Stimulated activated CD4-positive, alpha-beta T cell treated with anti-CD3 and anti-CD28 coated beads, Interleukin-2, amount 100 ng/mL, for 24 hours (primary cell): ENCODE results near the gene HSPA5.
"Not testable (repeated sequence)": the region's sequence is repeated elsewhere in the genome, so short reads cannot be mapped to it uniquely, and the experiment has no call there.

Source experiments
- DNase-seq, 2 donors: peaks; one replicate each; pipeline ENCODE4 v3.0.0-alpha.2; 2020

HSPA5 gene

DNA sequence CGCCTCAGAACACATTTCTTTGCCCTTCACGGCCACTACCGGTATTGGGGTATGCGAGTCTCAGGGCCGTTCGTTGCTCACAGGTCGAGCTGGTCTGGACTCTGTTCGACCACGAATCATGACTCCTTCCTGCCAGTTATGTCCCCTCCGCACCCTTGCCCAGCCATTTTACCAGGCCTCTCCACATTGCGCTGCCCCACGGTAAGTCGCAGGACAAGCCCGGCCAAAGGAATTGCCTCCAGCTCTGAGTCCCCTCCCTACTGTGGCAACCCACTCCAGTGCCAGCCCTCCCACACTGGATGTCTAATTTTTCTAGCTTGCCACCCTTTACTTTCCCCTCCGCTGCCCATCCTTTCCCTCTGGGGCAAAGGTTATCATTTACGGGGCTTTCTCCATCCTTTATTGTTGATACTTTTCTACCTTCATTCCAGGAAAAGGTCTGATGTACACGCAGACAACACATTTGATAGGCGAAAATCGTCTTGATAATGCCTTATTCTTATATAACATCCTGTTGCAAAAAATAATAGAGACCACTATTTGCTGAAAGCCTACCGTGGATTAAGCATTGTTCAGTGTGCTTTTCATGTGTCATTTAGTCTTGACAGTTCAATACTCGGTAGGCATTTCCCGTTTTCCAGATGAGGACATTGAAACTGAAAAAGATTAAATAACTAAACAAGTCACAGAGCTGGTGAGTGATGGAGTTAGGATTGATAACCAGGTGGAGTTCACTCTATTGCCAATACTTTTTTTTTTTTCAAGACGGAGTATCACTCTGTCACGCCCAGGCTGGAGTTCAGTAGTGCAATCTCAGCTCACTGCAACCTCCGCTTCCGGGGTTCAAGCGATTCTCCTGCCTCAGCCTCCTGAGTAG lies 958 bp upstream of the HSPA5 start:
- DNase-seq: peak in 1 of 2 donors; percentile 41

- peak; percentile 53 to 55 for DNase-seq
These were observed 519 bp downstream of the HSPA5 start for GRCh38 chr9:125240649-125240999.

- no peak for DNase-seq
These were observed 1.2 kb downstream of the HSPA5 start for GRCh38 chr9:125239631-125240597.

DNA sequence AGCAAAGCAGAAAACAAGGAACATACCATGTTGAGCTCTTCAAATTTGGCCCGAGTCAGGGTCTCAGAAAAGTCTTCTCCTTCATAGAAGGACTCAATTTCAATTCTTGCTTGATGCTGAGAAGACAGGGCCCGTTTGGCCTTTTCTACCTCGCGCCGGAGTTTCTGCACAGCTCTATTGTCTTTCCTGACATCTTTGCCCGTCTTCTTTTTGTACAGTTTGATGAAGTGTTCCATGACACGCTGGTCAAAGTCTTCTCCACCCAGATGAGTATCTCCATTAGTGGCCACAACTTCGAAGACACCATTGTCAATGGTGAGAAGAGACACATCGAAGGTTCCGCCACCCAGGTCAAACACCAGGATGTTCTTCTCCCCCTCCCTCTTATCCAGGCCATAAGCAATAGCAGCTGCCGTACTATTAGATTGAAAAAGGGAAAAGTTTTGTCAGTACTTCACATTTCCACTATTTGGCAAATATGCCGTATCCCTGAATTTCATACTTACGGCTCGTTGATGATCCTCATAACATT lies 2.2 kb downstream of the HSPA5 start:
- DNase-seq: no peak

GRCh38 chr9:125238127-125238914 lies 2.8 kb downstream of the HSPA5 start:
- no peak for DNase-seq

DNA sequence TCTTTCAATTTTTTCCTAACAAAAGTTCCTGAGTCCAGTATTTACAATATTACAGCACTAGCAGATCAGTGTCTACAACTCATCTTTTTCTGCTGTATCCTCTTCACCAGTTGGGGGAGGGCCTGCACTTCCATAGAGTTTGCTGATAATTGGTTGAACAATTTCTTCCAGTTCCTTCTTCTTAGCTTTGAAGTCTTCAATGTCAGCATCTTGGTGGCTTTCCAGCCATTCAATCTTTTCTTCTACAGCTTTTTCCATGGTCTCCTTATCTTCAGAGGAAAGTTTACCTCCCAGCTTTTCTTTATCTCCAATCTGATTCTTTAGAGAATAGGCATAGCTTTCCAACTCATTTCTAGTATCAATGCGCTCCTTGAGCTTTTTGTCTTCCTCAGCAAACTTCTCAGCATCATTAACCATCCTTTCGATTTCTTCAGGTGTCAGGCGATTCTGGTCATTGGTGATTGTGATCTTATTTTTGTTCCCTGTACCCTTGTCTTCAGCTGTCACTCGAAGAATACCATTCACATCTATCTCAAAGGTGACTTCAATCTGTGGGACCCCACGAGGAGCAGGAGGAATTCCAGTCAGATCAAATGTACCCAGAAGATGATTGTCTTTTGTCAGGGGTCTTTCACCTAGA lies 4.5 kb downstream of the HSPA5 start:
- not testable (repeated sequence) for DNase-seq

GRCh38 chr9:125235804-125236519 lies 5.2 kb downstream of the HSPA5 start:
- no peak for DNase-seq

DNA sequence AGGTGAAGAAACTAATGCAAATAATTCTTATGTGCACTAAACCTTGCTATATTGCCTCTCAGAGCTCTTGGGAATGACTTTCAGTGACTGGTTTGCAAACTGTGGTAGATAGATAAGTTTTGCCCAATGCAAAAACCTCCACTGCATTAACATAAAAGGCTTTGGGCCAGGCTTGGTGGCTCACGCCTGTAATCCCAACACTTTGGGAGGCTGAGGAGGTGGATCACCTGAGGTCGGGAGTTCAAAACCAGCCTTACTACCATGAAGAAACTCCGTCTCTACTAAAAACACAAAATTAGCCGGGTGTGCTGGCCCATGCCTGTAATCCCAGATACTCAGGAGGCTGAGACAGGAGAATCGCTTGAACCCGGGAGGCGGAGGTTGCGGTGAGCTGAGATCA lies 7.0 kb downstream of the HSPA5 start:
- DNase-seq: not testable (repeated sequence)

DNA sequence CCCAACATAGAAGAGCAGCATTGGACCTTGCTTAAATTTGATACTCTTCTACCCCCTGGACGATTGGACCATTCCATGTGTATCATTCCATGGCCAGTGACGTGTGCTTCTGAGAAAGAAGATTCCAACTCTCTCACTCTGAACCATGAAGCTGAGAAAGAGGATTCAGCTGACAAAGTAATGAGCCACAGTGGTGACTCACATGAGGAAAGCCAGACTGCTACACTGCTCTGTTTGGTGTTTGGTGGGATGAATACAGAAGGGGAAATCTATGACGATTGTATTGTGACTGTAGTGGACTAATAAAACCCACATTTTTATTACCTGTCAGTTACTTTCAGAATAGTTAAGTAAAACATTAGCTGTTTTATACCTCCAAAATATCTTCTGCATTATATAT lies 7.5 kb downstream of the HSPA5 start:
- no peak for DNase-seq

- no peak for DNase-seq
These were observed 13.4 kb downstream of the HSPA5 start for GRCh38 chr9:125227761-125228160.

GRCh38 chr9:125224858-125225257 lies 16.3 kb downstream of the HSPA5 start:
- not testable (repeated sequence) for DNase-seq

- no peak for DNase-seq
These were observed 22.5 kb downstream of the HSPA5 start for GRCh38 chr9:125218621-125219020.

- no peak for DNase-seq
These were observed 27.0 kb downstream of the HSPA5 start for GRCh38 chr9:125214186-125214585.

DNA sequence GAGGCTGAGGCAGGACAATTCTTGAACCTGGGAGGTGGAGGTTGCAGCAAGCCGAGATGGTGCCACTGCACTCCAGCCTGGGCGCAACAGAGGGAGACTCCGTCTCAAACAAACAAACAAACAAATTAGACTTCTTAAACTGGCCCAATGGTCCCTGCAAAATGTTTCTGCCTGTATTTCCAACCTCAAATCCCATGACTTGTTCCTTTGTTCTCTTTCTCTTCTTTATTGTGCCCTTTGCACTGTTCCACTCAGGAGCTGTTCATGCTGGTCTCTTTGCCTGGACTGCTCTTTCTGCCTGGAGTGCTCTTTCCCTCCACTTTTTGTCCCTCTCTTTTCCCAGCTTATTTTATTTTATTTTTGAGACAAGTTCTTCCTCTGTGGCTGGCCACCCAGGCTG lies 36.7 kb downstream of the HSPA5 start:
- DNase-seq: no peak

DNA sequence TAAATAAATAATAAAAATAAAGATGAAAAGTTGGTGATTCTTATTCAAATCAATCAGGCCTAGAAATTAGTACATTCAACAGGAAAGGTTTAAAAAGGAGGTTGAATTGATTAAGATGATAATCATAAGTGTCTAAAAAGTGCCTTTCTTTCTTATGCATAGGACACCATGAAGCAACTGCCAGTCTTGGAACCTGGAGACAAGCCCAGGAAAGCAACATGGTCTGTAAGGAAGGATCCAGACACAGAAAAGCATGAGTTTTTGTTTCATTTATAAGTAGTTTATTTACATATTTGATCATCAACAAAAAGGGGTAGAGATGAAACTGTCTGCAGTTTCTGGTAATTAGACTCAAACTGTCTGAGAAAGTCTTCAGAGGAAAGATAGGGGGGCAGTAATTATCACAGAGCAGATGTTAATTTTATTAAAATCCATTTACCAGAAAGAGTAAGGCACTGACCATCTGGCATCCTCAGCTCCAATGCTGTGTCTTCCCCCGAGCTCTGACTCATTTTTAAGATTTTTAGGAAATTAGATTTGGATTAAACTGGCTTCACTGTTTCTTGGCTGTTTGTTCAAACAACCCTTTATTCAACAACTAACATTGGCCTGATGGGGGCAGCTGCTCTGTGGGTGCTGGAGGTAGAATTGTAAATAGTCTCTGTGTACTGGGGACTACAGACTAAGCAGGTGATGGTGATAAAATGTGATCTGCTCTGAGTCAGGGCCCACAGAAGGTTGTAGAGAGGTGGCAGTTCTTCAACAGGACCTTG lies 38.1 kb downstream of the HSPA5 start:
- DNase-seq: no peak

DNA sequence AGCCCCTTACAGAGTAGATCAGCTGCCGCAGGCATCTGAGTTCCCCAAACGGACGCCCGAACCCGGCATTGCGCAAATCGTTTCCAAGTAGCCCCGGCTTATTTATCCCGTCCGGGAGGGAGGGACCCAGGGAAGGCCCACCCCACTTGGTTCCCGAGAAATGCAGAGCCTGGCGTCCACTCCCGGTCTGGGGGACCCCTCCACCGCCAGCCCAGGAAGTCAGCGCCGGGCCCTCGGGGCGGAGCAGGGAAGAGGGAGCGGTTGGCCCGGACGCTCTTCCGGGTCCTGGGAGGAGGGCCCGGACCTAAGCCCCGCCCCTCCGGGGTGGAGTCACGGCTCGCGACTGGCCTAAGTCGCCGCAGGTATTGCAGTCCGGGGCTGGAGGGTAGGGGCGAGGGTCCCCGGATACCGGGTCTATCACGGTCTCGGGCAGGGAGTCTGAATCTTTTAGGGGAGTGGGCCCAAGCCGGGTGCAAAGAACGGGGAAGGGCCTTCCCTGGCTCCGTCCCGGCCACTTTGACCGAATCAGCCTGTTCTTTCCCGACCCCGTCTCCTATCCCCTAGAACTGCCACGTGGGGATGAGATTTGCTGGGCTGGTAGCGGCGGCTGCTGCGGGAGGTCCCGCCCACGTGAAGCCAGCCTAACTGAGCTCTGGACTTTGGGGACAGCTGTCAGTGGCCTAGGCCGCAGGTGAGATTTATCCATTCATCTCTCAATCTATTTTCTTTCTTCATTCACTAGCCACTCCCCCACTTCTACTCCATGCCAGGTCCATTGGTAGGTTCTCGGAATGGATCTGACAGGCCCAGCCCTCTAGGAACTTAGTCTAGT lies 40.7 kb downstream of the HSPA5 start, which contains the start of gene RABEPK:
TSS of gene RABEPK (plus strand) at position 327 of the 832 bp plus-strand sequence. CDS start 2,472 bp downstream, outside the sequence.
- DNase-seq: peak; percentile 94 to 96

DNA sequence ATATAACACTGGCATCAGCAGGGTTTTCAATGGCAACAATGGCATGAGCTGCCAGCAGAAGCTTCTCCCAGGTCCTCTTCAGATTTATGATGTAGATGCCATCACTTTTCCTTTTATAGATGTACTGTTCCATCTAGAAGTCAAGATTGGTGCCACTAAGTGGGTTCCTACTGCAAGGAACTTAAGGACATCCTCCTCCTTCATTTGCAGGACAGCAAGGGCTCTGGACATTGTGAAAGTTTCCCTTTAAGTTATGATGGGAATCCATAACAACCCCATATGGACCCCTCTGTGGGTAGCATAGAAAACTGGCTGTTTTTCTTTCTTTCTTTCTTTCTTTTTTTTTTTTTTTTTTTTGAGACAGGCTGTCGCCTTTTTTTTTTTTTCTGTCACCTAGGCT lies 45.6 kb downstream of the HSPA5 start:
- DNase-seq: not testable (repeated sequence)

DNA sequence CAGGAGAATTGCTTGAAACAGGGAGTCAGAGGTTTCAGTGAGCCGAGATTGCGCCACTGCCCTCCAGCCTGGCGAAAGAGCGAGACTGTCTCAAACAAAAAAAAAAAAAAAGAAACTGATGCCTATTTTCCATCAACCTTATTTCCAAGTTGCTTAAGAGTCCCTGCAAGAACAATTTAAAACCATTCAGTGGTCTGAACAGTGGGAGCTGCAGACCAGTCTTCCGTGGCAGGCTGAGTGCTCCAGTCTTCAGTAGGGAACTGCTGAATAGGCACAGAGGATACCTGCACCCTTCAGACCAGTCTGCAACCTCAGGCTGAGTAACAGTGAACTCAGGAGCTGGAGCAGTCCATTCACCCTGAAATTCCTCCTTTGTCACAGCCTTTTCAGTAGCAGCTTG lies 46.7 kb downstream of the HSPA5 start:
- not testable (repeated sequence) for DNase-seq

- DNase-seq: peak in 1 of 2 donors; percentile 36
These were observed 50.8 kb downstream of the HSPA5 start for GRCh38 chr9:125190361-125190801.
